HG03064 (cell line): ENCODE data around the gene KRT3.
"Not testable (repeated sequence)": the region's sequence is repeated elsewhere in the genome, so short reads cannot be mapped to it uniquely, and the experiment has no call there.

Experiments
- ATAC-seq: cut with Tn5 transposase; IDR thresholded peaks from one replicate; pipeline ENCODE4 v1.9.1; 2021; ENCODE audit warnings: low read depth; ENCODE audit not compliant: unreplicated experiment

KRT3 gene

DNA sequence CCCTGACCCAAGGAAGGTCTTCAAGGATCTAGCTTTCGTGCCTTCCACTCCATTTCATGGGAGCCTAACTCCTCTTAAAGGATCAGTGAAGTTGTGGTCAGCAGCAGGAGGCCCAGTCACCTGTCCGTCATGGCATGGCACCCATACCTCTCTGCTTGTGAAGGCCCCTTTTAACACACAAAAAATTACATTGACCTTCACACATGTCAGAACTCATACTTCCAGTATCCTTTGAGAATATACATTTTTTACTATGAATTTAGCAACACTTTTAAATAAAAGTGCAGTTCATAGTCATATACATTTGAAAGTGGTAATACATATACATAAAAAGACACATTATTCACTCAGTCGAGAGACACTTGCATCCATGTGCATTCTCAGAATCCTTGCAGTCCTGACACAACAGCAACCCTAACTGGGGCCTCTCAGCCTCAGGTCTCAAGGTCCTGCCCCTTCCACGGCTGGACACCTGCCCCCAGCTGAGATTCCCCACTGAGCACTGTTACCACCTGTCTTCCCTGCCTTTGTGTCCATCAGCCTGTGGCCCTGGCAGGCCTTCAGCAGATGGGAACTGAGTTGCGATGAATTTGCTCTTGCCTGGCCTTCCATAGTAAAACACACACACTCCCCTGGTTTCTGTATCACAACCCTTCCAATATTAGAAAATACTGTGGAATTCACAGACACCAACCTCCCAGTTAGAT is 3.7 kb upstream of the KRT3 start:
- ATAC-seq, result no peak

- no peak for ATAC-seq
Observed at GRCh38 chr12:52798671-52799504, 3.0 kb upstream of the KRT3 start.

- no peak for ATAC-seq
Observed at GRCh38 chr12:52798003-52798670, 2.2 kb upstream of the KRT3 start.

DNA sequence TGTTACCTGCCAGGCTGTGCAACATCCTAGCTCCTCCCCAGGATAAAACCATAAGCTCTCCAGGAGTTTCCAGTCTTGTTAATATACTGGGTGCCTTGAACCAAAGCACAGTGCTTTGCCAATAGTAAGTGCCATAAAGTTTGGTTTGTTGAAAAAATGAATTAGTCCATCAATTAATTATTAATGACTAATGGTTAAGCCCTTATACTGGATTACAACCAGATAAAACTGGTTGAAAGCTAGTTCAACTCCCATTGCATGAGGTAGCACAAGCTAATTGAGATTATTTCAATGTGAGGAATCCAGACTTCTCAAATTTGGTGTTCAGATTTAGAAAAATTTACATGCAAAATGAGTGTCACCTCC is 1.6 kb upstream of the KRT3 start:
- ATAC-seq, result no peak

DNA sequence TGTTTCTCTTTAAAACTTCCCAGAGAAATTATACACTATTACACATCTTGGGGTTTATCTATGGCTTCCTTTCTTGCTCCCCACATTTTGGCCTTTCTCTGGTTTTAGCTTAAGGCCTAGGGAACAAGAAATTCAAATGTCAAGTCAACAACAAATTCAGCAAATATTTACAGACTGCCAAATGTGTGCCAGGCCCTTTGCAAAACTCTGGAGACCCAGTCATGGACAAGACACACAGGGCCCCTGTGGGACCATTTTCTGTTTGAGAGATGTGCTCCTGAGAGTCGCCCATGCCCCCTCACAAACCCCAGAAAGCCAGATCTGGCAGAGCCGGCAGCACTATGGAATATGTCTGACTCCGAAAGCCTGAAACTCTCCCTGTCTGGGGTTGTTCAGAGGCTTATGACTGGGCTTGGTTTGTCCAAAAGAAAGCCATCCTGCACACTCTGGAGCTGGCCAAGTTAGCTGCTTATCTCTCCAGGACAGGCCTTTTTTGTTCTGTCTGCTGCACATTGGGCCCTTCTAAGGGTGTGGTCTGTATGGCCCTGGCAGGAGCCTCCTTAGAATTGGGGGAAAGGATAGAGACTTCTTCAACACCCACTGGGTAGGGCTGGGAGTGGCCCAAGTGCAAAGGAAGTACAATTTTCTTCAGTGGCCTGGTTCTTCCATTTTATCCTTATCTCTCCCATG is 1.1 kb upstream of the KRT3 start:
- no peak for ATAC-seq

- no peak for ATAC-seq
Observed at GRCh38 chr12:52796429-52796794, 495 bp upstream of the KRT3 start.

- not testable (repeated sequence) for ATAC-seq
Observed at GRCh38 chr12:52795332-52795674, 614 bp downstream of the KRT3 start.

DNA sequence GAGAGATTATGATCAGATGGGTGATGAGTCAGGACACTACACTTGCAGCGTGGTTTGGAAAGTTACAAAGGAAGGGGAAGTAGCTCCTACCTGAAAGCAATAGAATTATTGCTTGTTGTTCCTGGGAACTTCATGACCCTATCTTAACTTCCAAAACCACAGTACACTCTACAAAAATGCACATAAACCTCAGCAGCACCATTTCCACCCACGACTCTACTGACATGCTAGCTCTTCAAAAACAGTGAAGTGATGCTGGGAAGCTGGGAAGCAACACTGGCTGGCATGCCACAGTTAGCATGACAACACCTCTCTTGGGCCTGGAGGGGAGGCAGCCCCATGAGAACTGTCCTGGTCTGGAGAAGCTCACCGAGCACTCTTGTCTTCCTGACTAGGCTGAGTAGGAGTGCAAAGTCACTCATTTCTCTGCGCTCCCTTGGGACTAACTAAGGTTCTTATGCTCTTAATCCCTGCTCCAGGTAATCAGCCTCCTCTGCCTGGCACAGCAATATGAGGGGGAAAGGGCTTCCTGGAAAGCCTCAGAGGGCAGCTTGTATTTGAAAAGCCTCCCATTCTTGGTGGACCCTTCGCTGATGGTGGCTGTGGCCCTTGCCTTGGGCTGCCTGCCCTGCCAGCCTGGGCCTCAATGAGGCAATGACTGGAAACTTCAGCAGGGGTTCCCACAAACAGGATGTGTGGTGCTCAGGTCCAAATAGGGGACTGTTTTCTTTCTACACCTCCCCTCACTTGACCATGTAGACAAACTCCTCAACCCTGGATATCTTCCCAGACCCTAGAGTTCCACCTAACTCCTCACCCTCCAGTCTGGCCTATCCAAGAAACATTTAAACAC is 1.2 kb downstream of the KRT3 start:
- no peak for ATAC-seq

DNA sequence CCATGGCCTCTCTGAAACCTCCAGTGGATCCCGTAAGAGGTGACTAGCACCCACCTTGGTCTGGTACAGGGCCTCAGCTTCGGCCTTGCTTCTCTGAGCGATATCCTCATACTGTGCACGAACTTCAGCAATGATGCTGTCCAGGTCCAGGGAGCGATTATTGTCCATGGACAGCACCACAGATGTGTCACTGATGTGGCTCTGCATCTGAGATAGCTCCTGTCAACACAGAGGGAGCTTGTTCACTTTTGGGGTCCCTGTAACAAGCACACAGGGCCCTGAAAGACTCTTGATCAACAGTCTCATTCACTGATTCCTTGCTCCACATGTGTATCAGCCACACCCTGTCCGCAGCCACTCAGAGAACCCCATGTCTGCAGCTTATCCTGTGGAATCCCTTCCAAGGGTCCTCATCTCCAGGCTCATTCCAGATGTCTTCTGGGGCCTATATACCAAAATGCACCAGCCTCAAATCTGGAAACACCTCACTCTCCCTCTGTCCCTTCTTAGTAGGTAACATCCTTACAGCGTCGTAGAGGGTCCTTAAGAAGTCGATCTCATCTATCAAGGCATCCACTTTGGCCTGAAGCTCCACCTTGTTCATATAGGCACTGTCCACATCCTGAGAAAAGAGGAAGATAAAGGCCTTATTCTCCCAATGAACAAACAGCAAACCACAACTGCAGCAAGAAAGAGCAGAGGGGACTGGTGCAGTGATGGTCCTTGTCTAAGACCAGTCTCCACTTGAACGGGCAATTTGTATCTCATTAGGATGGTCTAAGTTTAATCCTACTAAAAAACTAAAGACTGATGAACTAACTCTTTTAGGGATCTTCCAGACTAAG is 3.5 kb downstream of the KRT3 start:
- ATAC-seq, result no peak

GRCh38 chr12:52791271-52792184 is 4.4 kb downstream of the KRT3 start:
- ATAC-seq, result no peak

GRCh38 chr12:52790427-52791270 is 5.3 kb downstream of the KRT3 start:
- ATAC-seq, result no peak

GRCh38 chr12:52789637-52790426 is 6.1 kb downstream of the KRT3 start:
- ATAC-seq, result no peak

- no peak for ATAC-seq
Observed at GRCh38 chr12:52788876-52789636, 6.9 kb downstream of the KRT3 start.

GRCh38 chr12:52788192-52788875 is 7.6 kb downstream of the KRT3 start:
- no peak for ATAC-seq
